Lower leg skin (tissue), 3 donors: Measurements from ENCODE around the gene GDF7.

ENCODE experiments used
- POLR2A ChIP-seq, 2 donors: fragments of 450-650 bp; IDR thresholded peaks; one replicate each; pipeline ENCODE4 v1.6.1; 2016 to 2017; ENCODE audit warnings: antibody characterized with exemption in 2 of 2, mild to moderate bottlenecking in 1 of 2, moderate library complexity in 1 of 2
- TF ChIP-seq, protein P1 (sequence below), 3 donors: fragments of 450-650 bp; IDR thresholded peaks; one replicate each; pipeline ENCODE4 v1.5.1; 2016; ENCODE audit warnings: antibody characterized with exemption in 3 of 3, mild to moderate bottlenecking in 3 of 3, moderate library complexity in 2 of 3

DNA sequence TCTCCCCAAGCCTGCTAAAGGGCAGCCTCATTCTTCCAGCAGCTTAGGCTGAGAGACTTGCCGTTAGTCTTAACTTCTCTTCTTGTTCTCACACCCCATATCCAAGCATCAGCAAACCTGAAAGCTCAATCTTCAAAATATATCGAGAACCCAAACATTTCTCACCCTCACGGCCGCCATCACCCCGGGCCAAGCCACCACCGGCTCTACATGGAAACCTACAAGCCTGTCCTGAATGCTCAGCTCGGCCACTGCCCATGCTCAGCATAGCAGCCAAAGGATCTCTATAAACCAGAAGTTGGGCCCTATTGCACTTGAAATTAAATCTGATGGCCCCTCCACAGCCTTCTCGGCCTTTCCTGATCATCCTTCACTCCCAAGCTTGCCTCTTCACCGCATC, 18.1 kb upstream of the GDF7 start:
- TF ChIP-seq, protein P1, sequence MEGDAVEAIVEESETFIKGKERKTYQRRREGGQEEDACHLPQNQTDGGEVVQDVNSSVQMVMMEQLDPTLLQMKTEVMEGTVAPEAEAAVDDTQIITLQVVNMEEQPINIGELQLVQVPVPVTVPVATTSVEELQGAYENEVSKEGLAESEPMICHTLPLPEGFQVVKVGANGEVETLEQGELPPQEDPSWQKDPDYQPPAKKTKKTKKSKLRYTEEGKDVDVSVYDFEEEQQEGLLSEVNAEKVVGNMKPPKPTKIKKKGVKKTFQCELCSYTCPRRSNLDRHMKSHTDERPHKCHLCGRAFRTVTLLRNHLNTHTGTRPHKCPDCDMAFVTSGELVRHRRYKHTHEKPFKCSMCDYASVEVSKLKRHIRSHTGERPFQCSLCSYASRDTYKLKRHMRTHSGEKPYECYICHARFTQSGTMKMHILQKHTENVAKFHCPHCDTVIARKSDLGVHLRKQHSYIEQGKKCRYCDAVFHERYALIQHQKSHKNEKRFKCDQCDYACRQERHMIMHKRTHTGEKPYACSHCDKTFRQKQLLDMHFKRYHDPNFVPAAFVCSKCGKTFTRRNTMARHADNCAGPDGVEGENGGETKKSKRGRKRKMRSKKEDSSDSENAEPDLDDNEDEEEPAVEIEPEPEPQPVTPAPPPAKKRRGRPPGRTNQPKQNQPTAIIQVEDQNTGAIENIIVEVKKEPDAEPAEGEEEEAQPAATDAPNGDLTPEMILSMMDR (IDR thresholded peaks at IDR 0.05): no peak
- no peak for TF ChIP-seq POLR2A (IDR thresholded peaks at IDR 0.05)
